WI38 (cell line): ENCODE results near the gene PRPF4.

Experiments used
- H3K4me3 ChIP-seq: 2 replicates; pipeline ENCODE4 v1.5.1; 2011; ENCODE audit warnings: low read depth, mild to moderate bottlenecking, control low read depth, low read length
- CTCF ChIP-seq: IDR thresholded peaks from 2 replicates; pipeline ENCODE4 v1.5.1; 2012; ENCODE audit warnings: low read depth, mild to moderate bottlenecking, control low read depth, low read length

The PRPF4 gene

GRCh38 chr9:113302792-113303418 lies 27.4 kb downstream of the PRPF4 start, which contains the start of gene RNF183:
RNF183 (minus strand) TSS chr9:113303376; CDS start chr9:113298184, 5,192 bp downstream.
- no peak for TF ChIP-seq CTCF

GRCh38 chr9:113306566-113306965 lies 31.1 kb downstream of the PRPF4 start:
- TF ChIP-seq CTCF, result no peak
- no peak overlapping the region for H3K4me3 ChIP-seq

More at GRCh38 chr9:113302792-113303418, 27.4 kb downstream of the PRPF4 start, which contains the start of gene RNF183:
- no peak within 1 kb of the TSS for H3K4me3 ChIP-seq

GRCh38 chr9:113307396-113307975 lies 32.0 kb downstream of the PRPF4 start:
- no peak overlapping the region for H3K4me3 ChIP-seq
- TF ChIP-seq CTCF, result no peak

GRCh38 chr9:113309204-113309813 lies 33.9 kb downstream of the PRPF4 start:
- TF ChIP-seq CTCF, result peak; percentile 64
- H3K4me3 ChIP-seq, result no peak overlapping the region

GRCh38 chr9:113310538-113310937 lies 35.1 kb downstream of the PRPF4 start:
- no peak for TF ChIP-seq CTCF
- H3K4me3 ChIP-seq, result no peak overlapping the region

GRCh38 chr9:113311961-113312360 lies 36.5 kb downstream of the PRPF4 start:
- TF ChIP-seq CTCF, result no peak
- no peak overlapping the region for H3K4me3 ChIP-seq

GRCh38 chr9:113313261-113313660 lies 37.8 kb downstream of the PRPF4 start:
- no peak overlapping the region for H3K4me3 ChIP-seq
- TF ChIP-seq CTCF, result no peak
